HEK293 (cell line): ENCODE measurements around the gene NEO1.

Experiments
- GLI4 ChIP-seq: fragments of 450-650 bp; formaldehyde crosslinking; IDR thresholded peaks from 2 replicates; pipeline ENCODE4 v1.5.1; 2016; ENCODE audit warnings: missing biosample characterization, missing genetic modification characterization
- KLF1 ChIP-seq: fragments of 450-650 bp; formaldehyde crosslinking; IDR thresholded peaks from 2 replicates; pipeline ENCODE4 v1.5.1; 2016; ENCODE audit warnings: missing biosample characterization, missing genetic modification characterization
- KLF16 ChIP-seq: fragments of 450-650 bp; formaldehyde crosslinking; IDR thresholded peaks from 2 replicates; pipeline ENCODE4 v1.5.1; 2017; ENCODE audit warnings: missing biosample characterization, missing genetic modification characterization
- KLF9 ChIP-seq: fragments of 450-650 bp; formaldehyde crosslinking; IDR thresholded peaks from 2 replicates; pipeline ENCODE4 v1.5.1; 2016; ENCODE audit warnings: missing biosample characterization, missing genetic modification characterization, low read depth
- ZNF155 ChIP-seq: fragments of 450-650 bp; formaldehyde crosslinking; IDR thresholded peaks from 2 replicates; pipeline ENCODE4 v1.5.1; 2016; ENCODE audit warnings: missing biosample characterization, missing genetic modification characterization
- ZNF580 ChIP-seq: fragments of 450-650 bp; formaldehyde crosslinking; IDR thresholded peaks from 2 replicates; pipeline ENCODE4 v1.5.1; 2016; ENCODE audit warnings: missing biosample characterization, missing genetic modification characterization
- ZNF777 ChIP-seq: fragments of 450-650 bp; formaldehyde crosslinking; IDR thresholded peaks from 2 replicates; pipeline ENCODE4 v1.5.1; 2017; ENCODE audit warnings: missing biosample characterization, missing genetic modification characterization, borderline replicate concordance
- TF ChIP-seq, protein P1 (sequence below): fragments of 450-650 bp; formaldehyde crosslinking; IDR thresholded peaks from 2 replicates; pipeline ENCODE4 v1.5.1; 2016; ENCODE audit warnings: missing biosample characterization, missing genetic modification characterization
- TF ChIP-seq, protein P2 (sequence below): sonication (generic); formaldehyde crosslinking; IDR thresholded peaks from 2 replicates; pipeline ENCODE4 v1.8.1; 2022; ENCODE audit warnings: mild to moderate bottlenecking, moderate library complexity, missing genetic modification reagents

GRCh38 chr15:73139744-73140553 is 87.7 kb downstream of the NEO1 start:
- TF ChIP-seq KLF16 (tag by site-specific recombination) (no peak), ZNF155 (tag by site-specific recombination) (no peak), ZNF580 (tag by site-specific recombination) (no peak), KLF9 (tag by site-specific recombination) (no peak), KLF1 (tag by site-specific recombination) (no peak), GLI4 (tag by site-specific recombination) (no peak), ZNF777 (tag by site-specific recombination) (no peak)
- TF ChIP-seq, protein P1, sequence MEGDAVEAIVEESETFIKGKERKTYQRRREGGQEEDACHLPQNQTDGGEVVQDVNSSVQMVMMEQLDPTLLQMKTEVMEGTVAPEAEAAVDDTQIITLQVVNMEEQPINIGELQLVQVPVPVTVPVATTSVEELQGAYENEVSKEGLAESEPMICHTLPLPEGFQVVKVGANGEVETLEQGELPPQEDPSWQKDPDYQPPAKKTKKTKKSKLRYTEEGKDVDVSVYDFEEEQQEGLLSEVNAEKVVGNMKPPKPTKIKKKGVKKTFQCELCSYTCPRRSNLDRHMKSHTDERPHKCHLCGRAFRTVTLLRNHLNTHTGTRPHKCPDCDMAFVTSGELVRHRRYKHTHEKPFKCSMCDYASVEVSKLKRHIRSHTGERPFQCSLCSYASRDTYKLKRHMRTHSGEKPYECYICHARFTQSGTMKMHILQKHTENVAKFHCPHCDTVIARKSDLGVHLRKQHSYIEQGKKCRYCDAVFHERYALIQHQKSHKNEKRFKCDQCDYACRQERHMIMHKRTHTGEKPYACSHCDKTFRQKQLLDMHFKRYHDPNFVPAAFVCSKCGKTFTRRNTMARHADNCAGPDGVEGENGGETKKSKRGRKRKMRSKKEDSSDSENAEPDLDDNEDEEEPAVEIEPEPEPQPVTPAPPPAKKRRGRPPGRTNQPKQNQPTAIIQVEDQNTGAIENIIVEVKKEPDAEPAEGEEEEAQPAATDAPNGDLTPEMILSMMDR (tag by site-specific recombination) = no peak
- TF ChIP-seq, protein P2, sequence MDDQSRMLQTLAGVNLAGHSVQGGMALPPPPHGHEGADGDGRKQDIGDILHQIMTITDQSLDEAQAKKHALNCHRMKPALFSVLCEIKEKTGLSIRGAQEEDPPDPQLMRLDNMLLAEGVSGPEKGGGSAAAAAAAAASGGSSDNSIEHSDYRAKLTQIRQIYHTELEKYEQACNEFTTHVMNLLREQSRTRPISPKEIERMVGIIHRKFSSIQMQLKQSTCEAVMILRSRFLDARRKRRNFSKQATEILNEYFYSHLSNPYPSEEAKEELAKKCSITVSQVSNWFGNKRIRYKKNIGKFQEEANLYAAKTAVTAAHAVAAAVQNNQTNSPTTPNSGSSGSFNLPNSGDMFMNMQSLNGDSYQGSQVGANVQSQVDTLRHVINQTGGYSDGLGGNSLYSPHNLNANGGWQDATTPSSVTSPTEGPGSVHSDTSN (CRISPR knock-in tag) = no peak
